ENCODE measurements around the gene ITPR3.

Gene ITPR3

GRCh38 chr6:33723371-33724085 lies 102.4 kb downstream of the ITPR3 start:
- no peak overlapping the region for H3K4me2 ChIP-seq (ENCODE audit: low read length)
- no peak overlapping the region for H2AK5ac ChIP-seq (ENCODE audit: low read length)
- H4K8ac ChIP-seq (ENCODE audit: low read depth, low read length), result no peak overlapping the region
- H3K4me1 ChIP-seq (ENCODE audit: control insufficient read depth in 1 of 2, insufficient read depth in 2 of 2, low read length in 2 of 2), result no peaks in the 10 kb centered on the region
- peaks cover 1% of the 10 kb centered on the region for H3K9me3 ChIP-seq (ENCODE audit: insufficient read depth, low read depth, low read length)
- H2BK5ac ChIP-seq (ENCODE audit: low read depth, low read length, poor library complexity), result no peak overlapping the region
- H3K9ac ChIP-seq (ENCODE audit: low read length), result no peak overlapping the region
- no peak overlapping the region for H4K91ac ChIP-seq (ENCODE audit: low read depth, low read length)
- H3K79me2 ChIP-seq (ENCODE audit: control insufficient read depth, insufficient read depth, low read length, poor library complexity), result no peaks in the 10 kb centered on the region
- no peak overlapping the region for H2AFZ ChIP-seq (ENCODE audit: insufficient read depth, low read length, poor library complexity)
- H2BK12ac ChIP-seq (ENCODE audit: low read length), result no peak overlapping the region
- no peak overlapping the region for H4K12ac ChIP-seq (ENCODE audit: low read depth, low read length)
- no peaks in the 10 kb centered on the region for H3K27me3 ChIP-seq (ENCODE audit: insufficient read depth, low read length)
- no peak overlapping the region for H2BK120ac ChIP-seq (ENCODE audit: insufficient read depth, low read length, poor library complexity)
- H3K4ac ChIP-seq (ENCODE audit: low read depth, low read length), result no peak overlapping the region
- no peak overlapping the region for H3K14ac ChIP-seq (ENCODE audit: low read length)
- no peaks in the 10 kb centered on the region for H3K36me3 ChIP-seq (ENCODE audit: control insufficient read depth in 1 of 2, insufficient read depth in 2 of 2, low read length in 2 of 2)
- no peak overlapping the region for H3K18ac ChIP-seq (ENCODE audit: low read length)
- no CpG with 5 or more reads among the region's 3 CpGs for WGBS (ENCODE audit: extremely low coverage, insufficient coverage, insufficient read length)
- no peak overlapping the region for H3K4me3 ChIP-seq (ENCODE audit: low read depth, low read length)
- no peak for DNase-seq
- H3K79me1 ChIP-seq (ENCODE audit: low read length), result no peaks in the 10 kb centered on the region
- no peak overlapping the region for H3K23ac ChIP-seq (ENCODE audit: low read length)
- no peak overlapping the region for H3K27ac ChIP-seq (ENCODE audit: low read depth, low read length)

GRCh38 chr6:33724102-33725023 lies 103.2 kb downstream of the ITPR3 start:
- H3K4ac ChIP-seq (ENCODE audit: low read depth, low read length), result no peak overlapping the region
- H3K36me3 ChIP-seq (ENCODE audit: control insufficient read depth in 1 of 2, insufficient read depth in 2 of 2, low read length in 2 of 2), result no peaks in the 10 kb centered on the region
- H3K9me3 ChIP-seq (ENCODE audit: insufficient read depth, low read depth, low read length), result peaks cover 1% of the 10 kb centered on the region
- H2AK5ac ChIP-seq (ENCODE audit: low read length), result no peak overlapping the region
- no peaks in the 10 kb centered on the region for H3K4me1 ChIP-seq (ENCODE audit: control insufficient read depth in 1 of 2, insufficient read depth in 2 of 2, low read length in 2 of 2)
- no peak overlapping the region for H3K27ac ChIP-seq (ENCODE audit: low read depth, low read length)
- no peak overlapping the region for H3K18ac ChIP-seq (ENCODE audit: low read length)
- no peak overlapping the region for H4K91ac ChIP-seq (ENCODE audit: low read depth, low read length)
- no peak for DNase-seq
- no CpG with 5 or more reads among the region's 13 CpGs for WGBS (ENCODE audit: extremely low coverage, insufficient coverage, insufficient read length)
- no peak overlapping the region for H2BK120ac ChIP-seq (ENCODE audit: insufficient read depth, low read length, poor library complexity)
- no peak overlapping the region for H3K4me2 ChIP-seq (ENCODE audit: low read length)
- H3K4me3 ChIP-seq (ENCODE audit: low read depth, low read length), result no peak overlapping the region
- H3K14ac ChIP-seq (ENCODE audit: low read length), result no peak overlapping the region
- H2BK12ac ChIP-seq (ENCODE audit: low read length), result no peak overlapping the region
- no peaks in the 10 kb centered on the region for H3K79me2 ChIP-seq (ENCODE audit: control insufficient read depth, insufficient read depth, low read length, poor library complexity)
- no peak overlapping the region for H3K23ac ChIP-seq (ENCODE audit: low read length)
- H2BK5ac ChIP-seq (ENCODE audit: low read depth, low read length, poor library complexity), result no peak overlapping the region
- no peak overlapping the region for H4K8ac ChIP-seq (ENCODE audit: low read depth, low read length)
- H3K79me1 ChIP-seq (ENCODE audit: low read length), result no peaks in the 10 kb centered on the region
- no peak overlapping the region for H4K12ac ChIP-seq (ENCODE audit: low read depth, low read length)
- no peak overlapping the region for H2AFZ ChIP-seq (ENCODE audit: insufficient read depth, low read length, poor library complexity)
- H3K9ac ChIP-seq (ENCODE audit: low read length), result no peak overlapping the region
- H3K27me3 ChIP-seq (ENCODE audit: insufficient read depth, low read length), result no peaks in the 10 kb centered on the region

- H3K4me1 ChIP-seq (ENCODE audit: control insufficient read depth in 1 of 2, insufficient read depth in 2 of 2, low read length in 2 of 2), result no peaks in the 10 kb centered on the region
- DNase-seq, result no peak
- no peaks in the 10 kb centered on the region for H3K36me3 ChIP-seq (ENCODE audit: control insufficient read depth in 1 of 2, insufficient read depth in 2 of 2, low read length in 2 of 2)
- no peak overlapping the region for H3K4me2 ChIP-seq (ENCODE audit: low read length)
- no peak overlapping the region for H3K23ac ChIP-seq (ENCODE audit: low read length)
- no peak overlapping the region for H3K14ac ChIP-seq (ENCODE audit: low read length)
- no peak overlapping the region for H3K18ac ChIP-seq (ENCODE audit: low read length)
- H2AFZ ChIP-seq (ENCODE audit: insufficient read depth, low read length, poor library complexity), result no peak overlapping the region
- H3K79me2 ChIP-seq (ENCODE audit: control insufficient read depth, insufficient read depth, low read length, poor library complexity), result no peaks in the 10 kb centered on the region
- H4K8ac ChIP-seq (ENCODE audit: low read depth, low read length), result no peak overlapping the region
- no peak overlapping the region for H4K91ac ChIP-seq (ENCODE audit: low read depth, low read length)
- H2BK12ac ChIP-seq (ENCODE audit: low read length), result no peak overlapping the region
- no CpG with 5 or more reads among the region's 14 CpGs for WGBS (ENCODE audit: extremely low coverage, insufficient coverage, insufficient read length)
- H2BK120ac ChIP-seq (ENCODE audit: insufficient read depth, low read length, poor library complexity), result no peak overlapping the region
- no peak overlapping the region for H2AK5ac ChIP-seq (ENCODE audit: low read length)
- H3K27ac ChIP-seq (ENCODE audit: low read depth, low read length), result no peak overlapping the region
- no peak overlapping the region for H3K9ac ChIP-seq (ENCODE audit: low read length)
- no peak overlapping the region for H3K4ac ChIP-seq (ENCODE audit: low read depth, low read length)
- no peak overlapping the region for H2BK5ac ChIP-seq (ENCODE audit: low read depth, low read length, poor library complexity)
- H4K12ac ChIP-seq (ENCODE audit: low read depth, low read length), result no peak overlapping the region
- H3K9me3 ChIP-seq (ENCODE audit: insufficient read depth, low read depth, low read length), result peaks cover 2% of the 10 kb centered on the region
- no peaks in the 10 kb centered on the region for H3K79me1 ChIP-seq (ENCODE audit: low read length)
- no peaks in the 10 kb centered on the region for H3K27me3 ChIP-seq (ENCODE audit: insufficient read depth, low read length)
- no peak overlapping the region for H3K4me3 ChIP-seq (ENCODE audit: low read depth, low read length)
Measured at GRCh38 chr6:33725222-33725621, 104.1 kb downstream of the ITPR3 start.

GRCh38 chr6:33725891-33726673 lies 105.0 kb downstream of the ITPR3 start:
- H4K8ac ChIP-seq (ENCODE audit: low read depth, low read length), result no peak overlapping the region
- no peak overlapping the region for H3K4me2 ChIP-seq (ENCODE audit: low read length)
- peaks cover 4% of the 10 kb centered on the region for H3K9me3 ChIP-seq (ENCODE audit: insufficient read depth, low read depth, low read length)
- H3K79me1 ChIP-seq (ENCODE audit: low read length), result no peaks in the 10 kb centered on the region
- no peak overlapping the region for H3K4ac ChIP-seq (ENCODE audit: low read depth, low read length)
- H2BK120ac ChIP-seq (ENCODE audit: insufficient read depth, low read length, poor library complexity), result no peak overlapping the region
- no peak for DNase-seq
- no peak overlapping the region for H2AFZ ChIP-seq (ENCODE audit: insufficient read depth, low read length, poor library complexity)
- no peak overlapping the region for H3K27ac ChIP-seq (ENCODE audit: low read depth, low read length)
- no peaks in the 10 kb centered on the region for H3K27me3 ChIP-seq (ENCODE audit: insufficient read depth, low read length)
- no peak overlapping the region for H2BK5ac ChIP-seq (ENCODE audit: low read depth, low read length, poor library complexity)
- WGBS (ENCODE audit: extremely low coverage, insufficient coverage, insufficient read length), result no CpG with 5 or more reads among the region's 7 CpGs
- H3K4me3 ChIP-seq (ENCODE audit: low read depth, low read length), result no peak overlapping the region
- no peak overlapping the region for H2AK5ac ChIP-seq (ENCODE audit: low read length)
- H3K79me2 ChIP-seq (ENCODE audit: control insufficient read depth, insufficient read depth, low read length, poor library complexity), result no peaks in the 10 kb centered on the region
- no peak overlapping the region for H3K18ac ChIP-seq (ENCODE audit: low read length)
- H3K23ac ChIP-seq (ENCODE audit: low read length), result no peak overlapping the region
- no peak overlapping the region for H2BK12ac ChIP-seq (ENCODE audit: low read length)
- H4K91ac ChIP-seq (ENCODE audit: low read depth, low read length), result no peak overlapping the region
- H3K4me1 ChIP-seq (ENCODE audit: control insufficient read depth in 1 of 2, insufficient read depth in 2 of 2, low read length in 2 of 2), result peaks cover 6 to 8% of the 10 kb centered on the region in 2 experiments
- no peak overlapping the region for H3K9ac ChIP-seq (ENCODE audit: low read length)
- H3K36me3 ChIP-seq (ENCODE audit: control insufficient read depth in 1 of 2, insufficient read depth in 2 of 2, low read length in 2 of 2), result no peaks in the 10 kb centered on the region
- H3K14ac ChIP-seq (ENCODE audit: low read length), result no peak overlapping the region
- no peak overlapping the region for H4K12ac ChIP-seq (ENCODE audit: low read depth, low read length)

Data from trophoblast cell (in vitro differentiated cells and primary cell).